Inflammatory macrophage treated with lipopolysaccharide for 1 hour (primary cell): ENCODE data around the gene RPL19.
"Not testable (repeated sequence)": the region's sequence is repeated elsewhere in the genome, so short reads cannot be mapped to it uniquely, and the experiment has no call there.

Source experiments
- DNase-seq, 2 donors: peaks; one replicate each; pipeline ENCODE4 v3.0.0-alpha.2; 2020 to 2022

The RPL19 gene

DNA sequence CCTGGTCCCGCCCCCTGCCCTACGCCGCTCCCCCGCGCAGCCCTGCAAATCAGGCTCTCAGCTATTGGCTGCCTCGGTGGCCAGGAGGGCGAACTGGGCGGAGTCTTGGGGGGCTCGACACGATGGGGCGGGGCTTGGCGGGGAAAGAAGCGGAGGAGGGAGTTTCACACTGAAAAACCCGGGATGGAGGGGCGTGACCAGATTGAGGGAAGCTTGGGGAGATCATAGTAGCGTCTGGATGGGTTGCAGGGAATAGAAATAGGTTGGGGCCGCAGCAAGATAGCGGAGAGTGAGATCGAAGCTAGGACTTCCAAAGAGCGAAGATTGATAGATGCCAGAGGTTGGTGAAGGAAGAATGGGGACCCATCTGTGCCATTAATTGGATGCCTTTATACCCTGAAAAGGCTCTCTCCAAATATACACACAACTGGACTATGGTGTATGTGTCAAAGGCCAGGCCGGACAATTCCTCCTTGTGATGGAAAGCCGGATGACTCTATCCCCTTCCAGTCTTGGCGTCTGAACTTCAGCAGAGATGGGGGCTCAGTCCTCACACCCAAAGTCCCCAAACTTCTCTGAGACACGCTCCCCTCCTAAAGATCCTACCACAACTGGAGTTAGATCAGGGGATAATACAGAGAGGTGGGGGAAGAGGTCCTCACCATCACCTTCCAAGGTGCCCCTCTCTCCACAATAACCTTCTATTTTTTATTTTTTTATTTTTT, 26.0 kb downstream of the RPL19 start:
- no peak for DNase-seq

DNA sequence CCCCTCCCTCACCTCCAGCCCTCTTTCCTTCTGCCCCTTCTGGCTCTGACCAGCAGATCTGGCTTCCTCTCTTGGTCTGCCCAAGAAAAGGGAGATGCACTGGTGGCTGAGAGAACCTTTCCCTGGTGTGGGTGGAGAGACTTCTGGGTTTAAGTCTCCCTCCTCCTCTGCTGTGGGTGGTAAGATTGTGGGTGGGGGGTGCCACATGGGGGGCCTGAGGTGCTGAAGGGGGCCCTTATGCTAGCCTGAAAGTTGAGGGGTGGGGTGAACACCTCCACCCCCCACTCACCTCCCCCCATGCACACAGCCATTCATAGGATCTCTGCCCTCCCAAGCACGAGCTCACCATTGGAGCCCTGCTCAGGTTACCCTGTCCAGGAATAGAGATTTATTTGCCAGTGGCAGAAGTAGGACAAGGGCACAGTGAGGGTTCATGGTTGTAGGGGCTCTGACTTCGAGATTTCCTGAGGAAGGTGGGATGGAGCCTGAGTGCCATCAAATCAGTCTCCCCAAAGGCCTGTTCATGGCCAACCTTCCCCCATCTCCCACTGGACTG, 27.4 kb downstream of the RPL19 start:
- DNase-seq = no peak

DNA sequence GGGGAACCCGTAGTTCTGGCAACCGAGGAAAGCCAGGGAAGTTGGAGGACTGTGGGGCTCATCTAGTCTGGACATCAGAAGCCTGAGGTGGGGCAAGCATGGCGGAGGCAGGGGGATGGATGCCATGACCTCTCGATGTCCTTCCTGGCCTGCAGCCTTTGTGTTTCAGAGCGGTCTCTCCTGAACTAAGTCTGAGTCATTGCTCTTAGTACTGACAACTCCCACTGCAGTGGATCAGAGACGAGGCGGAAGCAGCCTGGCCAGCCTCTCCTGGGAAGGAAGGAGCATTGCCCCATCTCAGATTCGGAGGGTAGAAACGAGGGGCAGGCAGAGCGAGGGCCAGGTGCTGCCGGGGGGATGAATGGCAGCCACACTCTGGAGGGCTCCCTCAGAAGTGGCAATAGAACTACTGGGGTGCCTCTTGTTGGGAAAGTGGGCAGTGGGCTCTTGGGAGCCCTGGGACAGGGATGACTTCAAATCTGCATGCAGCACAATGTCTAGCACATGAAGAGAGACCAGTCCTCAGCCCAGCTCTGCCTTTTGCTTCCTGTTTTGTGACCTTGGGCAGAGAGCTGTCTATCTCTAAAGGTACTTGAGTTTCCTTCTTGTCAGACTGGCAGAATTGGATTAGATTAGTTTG, 29.3 kb downstream of the RPL19 start:
- DNase-seq = peak in 1 of 2 donors; percentile 46

DNA sequence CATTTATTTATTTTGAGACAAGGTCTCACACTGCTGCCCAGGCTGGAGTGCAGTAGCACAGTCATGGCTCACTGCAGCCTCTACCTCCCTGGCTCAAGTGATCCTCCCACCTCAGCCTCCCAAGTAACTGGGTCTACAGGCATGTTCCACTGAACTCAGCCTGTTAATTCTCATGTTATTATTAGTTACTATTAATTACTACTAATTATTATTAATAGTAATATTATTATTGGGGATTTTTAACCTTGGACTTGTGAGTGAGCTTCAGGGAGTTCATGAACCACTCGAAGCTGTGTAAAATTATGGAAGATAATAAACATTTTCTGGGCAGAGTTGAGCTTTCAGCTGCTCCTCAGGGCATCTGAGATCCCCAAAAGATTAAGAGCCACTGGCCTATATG, 30.3 kb downstream of the RPL19 start:
- DNase-seq = no peak

DNA sequence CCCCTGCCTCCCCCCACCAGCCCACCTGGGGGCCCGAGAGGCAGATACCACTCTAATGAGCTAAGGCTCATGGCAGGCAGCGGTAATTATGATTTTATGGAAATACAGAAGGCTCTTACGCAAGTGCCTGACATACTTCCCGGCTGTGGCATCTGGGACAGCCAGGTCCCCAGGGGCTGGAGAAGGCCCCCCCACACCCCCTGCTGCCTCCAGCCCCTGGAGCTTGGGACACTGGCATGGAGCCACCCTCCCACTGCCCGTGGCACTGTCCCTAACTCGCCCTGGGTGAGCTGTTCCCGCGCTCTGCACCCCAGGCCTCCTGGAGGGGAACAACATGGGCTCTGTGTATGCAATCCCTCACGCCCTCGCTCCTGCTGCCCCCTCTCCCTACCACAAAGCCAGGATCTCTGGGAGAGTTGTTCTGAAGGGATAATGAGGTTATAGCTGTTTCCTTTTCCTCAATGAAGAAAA, 31.0 kb downstream of the RPL19 start:
- peak in 1 of 2 donors; percentile 27 for DNase-seq

DNA sequence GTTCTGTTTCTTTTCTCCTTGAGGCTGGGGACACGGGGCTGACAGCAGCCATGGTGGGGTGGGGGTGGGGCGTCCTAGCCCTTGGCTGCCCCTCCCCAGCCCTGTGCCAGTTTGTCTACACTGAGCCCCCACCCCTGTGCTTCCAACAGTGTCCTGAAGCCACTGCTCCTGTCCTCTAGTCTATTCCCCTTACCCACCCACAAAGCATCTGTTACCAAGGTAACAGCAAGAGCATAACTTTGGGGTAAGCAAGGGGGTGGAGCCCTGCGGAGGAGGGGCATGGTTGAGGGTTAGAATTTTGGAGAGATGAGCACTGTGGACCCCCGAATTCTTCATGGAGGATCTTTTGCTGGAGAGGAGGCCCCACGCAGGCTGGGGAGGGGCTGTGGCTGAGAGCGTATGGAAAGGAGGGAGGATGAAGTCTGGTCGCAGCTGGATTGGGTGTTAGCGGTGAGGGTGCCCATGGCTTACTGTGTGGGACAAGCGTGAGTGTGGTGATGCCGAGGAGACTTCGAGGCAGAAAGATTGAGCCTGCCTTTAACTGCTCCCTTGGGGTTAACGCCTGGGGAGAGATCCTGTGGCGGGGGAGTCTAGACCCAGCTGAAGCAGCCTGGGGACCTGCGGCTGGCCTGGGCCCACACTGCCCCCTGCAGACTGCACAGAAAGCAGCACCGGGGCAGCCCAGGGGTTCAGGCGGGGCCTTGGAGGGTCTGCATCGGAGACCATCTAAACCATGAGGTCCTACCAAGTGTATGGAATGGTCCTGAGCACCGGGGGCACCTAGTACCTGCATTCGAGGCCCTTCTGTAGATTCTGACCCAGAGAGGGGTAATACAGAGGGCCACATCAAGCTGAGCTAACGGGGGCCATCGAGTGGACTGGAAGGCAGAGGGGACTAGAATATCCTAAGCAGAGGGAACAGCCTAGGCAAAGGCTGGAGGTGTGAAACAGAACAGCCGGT, 31.8 kb downstream of the RPL19 start:
- peak in 1 of 2 donors; percentile 36 for DNase-seq

DNA sequence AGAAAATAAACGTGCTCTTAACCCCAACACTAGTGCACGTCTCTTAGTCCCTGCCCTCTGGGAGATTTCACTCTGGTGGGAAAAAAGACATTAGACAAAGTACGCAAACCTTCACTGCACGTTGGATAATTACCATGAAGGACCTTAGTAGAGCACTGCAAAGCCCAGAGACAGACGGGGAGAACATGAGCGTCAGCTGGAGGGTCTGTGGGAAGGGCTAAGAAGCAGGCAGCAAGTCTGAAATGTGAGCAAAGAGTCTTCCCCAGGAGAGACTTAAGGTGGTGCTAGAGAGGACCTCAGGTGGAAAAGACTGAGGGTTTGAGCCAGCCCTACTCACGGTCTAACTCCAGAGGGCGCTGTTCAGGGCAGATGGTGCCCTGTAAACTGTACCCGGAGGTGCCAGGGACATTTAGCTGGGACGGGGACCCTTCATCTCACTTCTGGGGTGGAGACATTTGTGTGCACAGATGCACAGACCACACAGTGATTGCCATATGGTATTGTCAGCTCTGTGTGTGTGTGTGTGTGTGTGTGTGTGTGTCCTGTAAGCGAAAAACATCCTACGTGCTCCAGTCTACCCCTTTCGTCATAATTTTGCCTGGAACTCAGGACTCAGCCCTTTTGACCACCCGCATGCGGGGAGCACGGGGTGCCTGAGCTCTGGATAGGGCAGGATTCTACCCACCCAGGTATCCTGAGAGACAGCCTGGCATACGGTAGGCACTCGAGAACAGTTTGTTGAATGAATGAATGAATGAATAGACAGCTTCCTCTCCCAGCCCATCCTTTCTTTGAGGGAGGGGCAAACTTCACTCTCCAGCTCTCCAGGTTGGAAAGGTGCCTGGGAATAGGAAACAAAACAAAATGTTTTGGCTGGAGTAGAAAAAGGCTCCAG, 35.7 kb downstream of the RPL19 start:
- DNase-seq = peak; percentile 30 to 41

DNA sequence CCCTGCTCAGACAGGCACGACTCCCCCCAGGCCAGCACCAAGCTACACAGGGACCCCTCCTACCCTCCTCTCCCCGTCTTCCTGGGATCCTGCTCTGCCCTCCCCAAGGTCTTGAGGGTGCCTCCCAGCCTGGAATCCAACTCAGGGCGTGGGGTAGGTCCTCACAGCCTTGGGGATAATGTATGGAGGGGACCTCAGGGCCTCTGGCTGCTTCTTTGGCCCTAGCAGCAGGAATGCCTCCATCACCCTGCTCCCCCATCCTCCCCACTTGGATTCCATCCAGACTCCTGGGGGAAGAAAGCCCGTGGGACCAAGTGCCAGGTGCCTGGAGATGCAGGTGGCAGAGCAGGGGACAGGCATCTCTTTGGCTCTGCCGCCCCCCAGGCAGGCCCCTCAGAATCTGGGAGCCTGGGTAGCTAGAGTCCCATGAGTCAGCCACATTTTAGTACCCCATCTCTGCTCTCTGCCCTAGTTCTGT, 36.4 kb downstream of the RPL19 start:
- no peak for DNase-seq

DNA sequence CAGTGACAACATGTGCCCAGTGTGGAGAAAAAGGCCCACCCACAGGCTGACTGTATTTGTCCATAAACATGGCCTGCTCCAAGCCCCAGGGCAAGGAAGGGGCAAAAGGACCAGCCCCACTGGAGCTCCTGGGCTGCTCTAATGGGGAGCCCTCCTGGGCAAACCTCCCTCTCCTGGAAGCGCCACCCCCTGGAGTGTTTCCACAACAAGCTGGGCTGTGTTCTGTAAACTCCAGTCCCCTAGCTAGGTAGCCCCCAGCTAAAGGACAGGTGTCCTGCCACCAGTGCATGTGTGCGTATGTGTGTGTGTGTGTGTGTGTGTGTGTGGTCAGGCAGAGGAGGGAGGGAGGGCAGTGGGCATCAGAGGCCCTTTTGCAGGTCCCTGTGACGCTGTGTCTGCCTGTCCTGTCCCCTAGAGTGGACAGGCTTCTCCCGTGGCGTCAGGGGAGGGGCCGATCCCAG, 36.9 kb downstream of the RPL19 start:
- no peak for DNase-seq

DNA sequence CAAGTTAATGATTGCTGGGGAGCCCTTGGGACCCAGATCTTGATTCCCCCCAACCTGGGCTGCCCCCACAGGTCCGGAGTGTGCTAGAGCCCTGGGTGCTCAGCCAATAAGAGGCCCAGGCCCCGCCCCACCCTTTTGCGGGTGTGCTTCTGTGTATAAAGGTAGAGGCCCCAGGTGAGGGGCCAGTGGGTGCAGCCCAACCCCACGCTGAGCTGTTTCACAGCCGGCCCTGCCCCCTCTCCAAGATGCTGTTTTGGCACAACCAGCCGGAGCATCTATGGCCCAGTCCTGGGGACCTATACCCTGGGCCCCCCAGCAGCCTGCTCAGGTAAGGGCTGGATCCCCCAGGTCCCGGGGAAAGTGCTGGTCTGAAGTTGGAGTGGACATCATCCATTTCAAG, 37.5 kb downstream of the RPL19 start:
- DNase-seq = no peak

DNA sequence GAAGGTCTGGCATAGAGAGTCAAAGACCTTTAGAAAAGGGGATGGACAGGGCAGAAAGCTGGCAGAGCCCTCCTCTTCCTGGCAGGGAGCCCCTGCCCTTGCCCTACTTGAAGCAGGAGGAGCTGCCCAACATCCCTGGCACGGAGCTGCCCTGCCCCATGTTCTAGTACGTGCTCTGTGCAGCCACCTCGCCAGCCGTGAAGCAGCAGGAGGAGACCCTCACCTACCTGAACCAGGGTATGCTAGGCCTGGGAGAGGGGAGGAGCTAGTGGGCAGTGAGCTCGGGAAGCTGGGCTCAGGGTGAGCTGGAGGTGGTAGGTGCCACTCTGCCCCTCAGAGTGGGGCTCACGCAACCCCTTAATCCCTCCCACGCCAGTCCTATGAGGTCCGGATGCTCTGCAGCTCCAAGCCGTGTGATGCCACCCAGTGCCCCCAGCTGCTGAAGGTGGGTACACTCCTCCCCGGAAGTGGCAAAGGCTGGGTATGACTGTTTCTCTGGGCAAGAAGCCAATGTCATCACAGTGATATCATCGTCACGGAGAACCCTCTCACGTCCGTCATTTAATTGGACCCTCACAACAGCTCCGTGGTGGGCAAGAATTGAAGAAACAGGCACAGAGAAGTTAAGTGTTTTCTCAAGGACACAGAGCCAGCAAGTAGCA, 38.4 kb downstream of the RPL19 start:
- peak; percentile 15 to 18 for DNase-seq

DNA sequence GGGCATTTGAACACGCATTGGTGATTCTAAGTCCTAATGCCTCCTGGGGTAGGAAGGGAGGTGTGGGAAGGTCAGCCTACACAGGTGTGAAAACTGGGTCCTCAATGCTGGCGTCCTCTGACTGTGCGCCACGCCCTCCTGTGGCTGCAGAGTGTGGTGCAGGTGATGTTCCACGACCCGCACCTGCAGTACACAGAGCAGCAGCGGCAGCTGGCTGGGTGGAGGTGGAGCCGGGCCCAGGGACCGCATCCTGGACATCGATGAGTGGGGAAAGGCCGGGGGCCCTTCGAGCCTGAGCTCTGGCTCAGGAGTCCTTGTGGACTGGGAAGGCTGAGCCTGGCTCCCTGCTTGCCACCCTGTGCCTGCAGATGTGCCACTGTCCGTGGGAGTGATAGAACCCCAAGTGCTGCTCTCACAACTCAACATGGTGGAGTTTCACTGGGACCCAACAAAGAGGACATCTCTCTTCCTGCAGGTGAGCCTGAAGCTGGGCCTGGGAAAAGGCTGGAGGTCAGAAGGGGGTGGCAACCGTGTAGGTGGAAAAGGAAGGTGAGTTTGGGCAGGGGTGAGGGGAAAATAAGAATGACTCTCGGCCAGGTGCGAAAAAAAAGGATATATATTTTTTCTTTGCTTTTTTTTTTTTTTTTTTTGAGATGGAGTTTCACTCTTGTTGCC, 39.7 kb downstream of the RPL19 start:
- peak in 1 of 2 donors; percentile 23 for DNase-seq

DNA sequence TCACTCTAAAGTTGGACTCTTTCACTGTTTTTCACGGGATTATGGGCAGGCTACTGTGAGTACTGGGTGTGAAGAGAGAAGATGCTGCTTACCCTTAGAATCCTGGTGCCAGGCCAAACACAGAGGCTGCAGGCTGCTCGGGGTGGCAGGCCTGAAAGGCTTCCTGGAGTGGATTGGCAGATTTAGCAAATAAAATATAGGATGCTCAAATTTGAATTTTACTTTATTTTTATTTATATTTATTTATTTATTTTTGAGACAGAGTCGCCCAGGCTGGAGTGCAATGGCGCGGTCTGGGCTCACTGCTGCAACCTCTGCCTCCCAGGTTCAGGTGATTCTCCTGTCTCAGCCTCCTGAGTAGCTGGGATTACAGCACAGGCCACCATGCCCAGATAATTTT, 40.5 kb downstream of the RPL19 start:
- no peak for DNase-seq

DNA sequence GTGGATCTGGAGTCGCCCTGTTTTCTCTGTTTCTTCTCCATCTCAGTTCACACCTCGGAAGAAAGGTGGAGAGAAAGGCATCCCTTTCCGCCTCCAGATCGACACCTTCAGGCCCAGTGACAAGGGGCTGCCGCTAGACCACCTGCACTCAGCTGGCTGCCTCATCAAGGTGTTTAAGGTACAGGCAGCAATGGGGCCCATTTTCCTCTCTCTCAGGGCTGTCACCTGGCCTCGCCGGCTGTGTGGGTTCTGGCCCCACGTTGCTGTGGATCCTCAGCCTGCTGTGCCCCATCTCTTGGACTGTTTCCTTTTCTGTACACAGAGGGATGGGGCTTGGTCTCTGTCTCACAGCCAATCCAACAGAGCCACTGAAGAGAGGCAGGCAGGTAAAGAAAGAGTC, 43.1 kb downstream of the RPL19 start:
- DNase-seq = no peak

DNA sequence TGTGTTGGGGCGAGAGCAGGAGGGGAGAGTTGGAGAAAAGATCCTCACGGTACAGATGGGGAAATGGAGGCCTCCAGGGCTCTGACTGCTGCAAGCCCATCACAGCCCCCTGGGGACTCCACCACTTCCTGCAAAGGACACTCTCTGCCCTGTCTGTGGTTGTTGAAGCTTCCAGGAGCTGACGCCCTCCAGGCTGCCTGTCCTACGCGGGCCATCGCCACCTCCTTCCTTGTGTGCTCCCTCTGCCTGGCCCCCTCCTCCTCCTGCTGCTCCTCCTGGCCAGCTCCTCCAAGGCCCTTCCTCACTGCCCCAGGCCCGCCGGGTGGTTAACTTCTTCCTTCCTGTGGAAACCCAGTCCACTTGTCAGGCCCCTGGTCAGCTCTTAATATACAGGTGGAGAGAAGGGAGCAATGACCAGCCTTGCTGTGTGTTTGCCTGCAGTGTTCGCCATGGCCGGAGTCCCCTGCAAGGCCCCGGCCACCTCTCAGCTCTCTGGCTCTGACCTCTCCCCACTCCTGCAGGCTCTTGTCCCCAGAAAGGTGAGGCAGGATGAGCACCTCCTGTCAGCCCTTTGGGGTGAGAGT, 44.0 kb downstream of the RPL19 start:
- DNase-seq = no peak

DNA sequence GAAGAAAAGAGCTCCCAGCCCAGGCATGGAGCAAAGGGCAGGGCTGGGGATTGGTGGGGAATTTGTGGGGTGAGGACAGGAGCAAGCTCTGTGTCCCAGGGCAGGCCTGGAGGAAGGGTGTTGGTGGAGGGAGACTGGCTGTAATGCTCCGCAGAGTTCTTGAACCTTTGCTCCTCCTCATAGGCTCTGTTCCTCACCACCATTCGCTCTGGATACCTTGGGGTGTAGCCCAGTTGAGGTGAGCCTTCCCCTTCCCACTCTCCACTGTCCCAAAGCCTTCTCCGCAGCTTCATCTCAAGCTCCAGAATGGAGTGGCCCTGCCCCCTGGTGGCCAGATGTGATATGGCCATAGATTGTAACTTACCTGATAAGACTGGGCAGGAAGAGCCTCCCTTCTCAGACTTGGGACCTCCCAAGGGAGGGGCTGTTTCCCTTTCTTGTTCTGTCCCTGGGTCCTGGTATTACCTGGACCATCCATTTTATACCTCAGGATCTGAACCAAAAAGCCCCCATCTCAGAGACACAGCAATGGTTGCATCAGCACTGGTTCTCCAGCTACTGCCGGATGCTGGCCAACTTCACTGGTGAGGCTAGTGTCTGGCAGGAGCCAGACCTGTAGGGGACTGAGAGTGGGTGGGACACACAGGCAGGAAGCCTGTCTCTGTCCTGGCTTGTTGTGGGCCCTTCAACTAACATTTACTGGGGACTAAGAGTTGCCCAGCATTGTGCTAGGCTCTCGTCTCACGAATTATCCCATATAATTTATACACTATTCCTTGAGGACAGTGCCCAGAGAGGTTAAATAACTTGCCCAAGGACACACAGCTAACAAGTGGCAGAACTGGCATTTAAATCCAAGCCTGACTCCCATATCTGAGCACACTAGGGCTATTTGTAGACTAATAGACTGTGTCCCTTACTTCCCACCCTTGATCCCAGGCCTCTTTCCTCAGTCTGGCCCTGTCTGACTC, 44.8 kb downstream of the RPL19 start:
- DNase-seq = peak; percentile 54 to 96

DNA sequence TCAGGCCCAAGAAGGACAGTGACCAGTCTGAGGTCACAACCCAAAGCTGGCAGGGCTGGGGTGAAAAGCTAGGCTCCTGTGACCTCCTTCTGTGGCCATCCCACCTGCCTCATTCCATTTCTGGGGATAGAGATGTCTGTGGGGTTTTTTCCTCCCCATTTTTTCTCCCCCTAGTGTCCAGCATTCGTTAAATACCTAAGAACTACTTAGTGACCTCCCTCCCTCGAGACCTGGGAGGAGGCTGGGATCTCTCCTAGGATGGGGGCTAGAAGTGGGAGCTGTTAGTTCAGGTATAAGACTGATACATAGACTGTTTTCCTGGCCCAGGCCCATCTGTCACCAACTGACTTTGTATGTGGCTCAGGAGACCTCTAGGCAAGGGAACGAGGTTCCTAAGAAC, 46.2 kb downstream of the RPL19 start:
- DNase-seq = no peak

DNA sequence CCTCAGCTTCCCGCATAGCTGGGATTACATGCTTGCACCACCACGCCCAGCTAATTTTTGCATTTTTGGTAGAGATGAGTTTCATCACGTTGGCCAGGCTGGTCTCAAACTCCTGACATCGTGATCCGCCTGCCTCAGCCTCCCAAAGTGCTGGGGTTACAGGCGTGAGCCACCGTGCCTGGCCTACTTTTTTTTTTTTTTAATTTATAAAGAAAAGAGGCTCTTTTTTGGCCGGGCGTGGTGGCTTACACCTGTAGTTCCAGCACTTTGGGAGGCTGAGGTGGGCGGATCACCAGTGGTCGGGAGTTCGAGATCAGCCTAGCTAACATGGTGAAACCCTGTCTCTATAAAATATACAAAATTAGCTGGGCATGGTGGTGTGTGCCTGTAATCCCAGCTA, 50.0 kb downstream of the RPL19 start:
- DNase-seq = not testable (repeated sequence)

DNA sequence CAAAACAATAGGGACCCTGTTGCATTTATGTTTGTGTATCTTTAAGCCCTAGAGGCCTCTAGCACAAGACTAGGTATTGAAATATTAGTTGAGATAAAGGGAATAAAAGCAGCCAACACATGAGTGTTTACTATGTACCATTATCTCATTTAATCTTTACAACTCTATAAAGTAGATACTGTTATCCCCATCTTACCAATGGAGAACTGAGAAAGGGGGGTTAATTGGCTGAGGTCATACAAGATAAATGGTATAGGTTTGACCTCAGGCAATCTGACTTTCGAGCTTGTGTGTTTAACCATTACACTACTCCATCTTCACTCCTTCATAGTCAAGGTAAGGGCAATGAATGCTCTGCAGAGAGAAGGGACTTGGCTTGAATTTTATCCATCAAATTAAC, 51.9 kb downstream of the RPL19 start:
- DNase-seq = no peak
